WTC11 (cell line): ENCODE data around the gene WDR54. TPM values are rescaled to one million over a fixed set of nuclear protein-coding genes. Genes with fewer than 3 reads are reported as not detected.

Source experiments
- AR ChIP-seq: fragments of 250-450 bp; sonication (Bioruptor Pico); IDR thresholded peaks from 2 replicates; pipeline ENCODE4 v1.9.0; 2021; ENCODE audit warnings: mild to moderate bottlenecking
- ARID4B ChIP-seq: sonication (generic); formaldehyde crosslinking; IDR thresholded peaks from 2 replicates; pipeline ENCODE4 v1.8.0; 2023; ENCODE audit warnings: missing genetic modification reagents, mild to moderate bottlenecking, borderline replicate concordance
- ATF6 ChIP-seq: sonication (generic); formaldehyde crosslinking; IDR thresholded peaks from 2 replicates; pipeline ENCODE4 v1.8.1; 2023; ENCODE audit warnings: mild to moderate bottlenecking, missing genetic modification reagents
- CDX4 ChIP-seq: fragments of 250-450 bp; sonication (Bioruptor Pico); IDR thresholded peaks from 2 replicates; pipeline ENCODE4 v1.9.0; 2021; ENCODE audit warnings: moderate library complexity, mild to moderate bottlenecking, inconsistent platforms, borderline replicate concordance
- CREM ChIP-seq: sonication (generic); formaldehyde crosslinking; IDR thresholded peaks from 2 replicates; pipeline ENCODE4 v1.8.1; 2022; ENCODE audit warnings: mild to moderate bottlenecking, missing genetic modification reagents, moderate library complexity
- CTCF ChIP-seq: fragments of 200-600 bp; IDR thresholded peaks from 2 replicates; pipeline ENCODE4 v1.8.0; 2022; ENCODE audit warnings: antibody characterized with exemption
- EMX1 ChIP-seq: fragments of 250-450 bp; sonication (Bioruptor Pico); IDR thresholded peaks from 2 replicates; pipeline ENCODE4 v1.8.0; 2021; ENCODE audit warnings: mild to moderate bottlenecking
- FOXJ3 ChIP-seq: sonication (generic); formaldehyde crosslinking; IDR thresholded peaks from 2 replicates; pipeline ENCODE4 v1.9.0; 2021; ENCODE audit warnings: missing genetic modification reagents, mild to moderate bottlenecking, borderline replicate concordance
- GRHL2 ChIP-seq: fragments of 250-450 bp; sonication (Bioruptor Pico); IDR thresholded peaks from 2 replicates; pipeline ENCODE4 v1.8.0; 2022; ENCODE audit warnings: mild to moderate bottlenecking, moderate library complexity; ENCODE audit not compliant: insufficient replicate concordance, severe bottlenecking
- HMGA2 ChIP-seq: fragments of 250-450 bp; sonication (Bioruptor Pico); IDR thresholded peaks from 2 replicates; pipeline ENCODE4 v1.4.0; 2021; ENCODE audit warnings: mild to moderate bottlenecking, moderate library complexity
- MLX ChIP-seq: sonication (generic); formaldehyde crosslinking; IDR thresholded peaks from 2 replicates; pipeline ENCODE4 v1.8.1; 2023; ENCODE audit warnings: mild to moderate bottlenecking, missing genetic modification reagents, moderate library complexity
- MXD4 ChIP-seq: fragments of 250-450 bp; sonication (Bioruptor Pico); IDR thresholded peaks from 2 replicates; pipeline ENCODE4 v1.8.0; 2021; ENCODE audit warnings: mild to moderate bottlenecking, moderate library complexity, borderline replicate concordance
- NFATC4 ChIP-seq: fragments of 250-450 bp; sonication (Bioruptor Pico); IDR thresholded peaks from 2 replicates; pipeline ENCODE4 v1.9.0; 2021; ENCODE audit warnings: mild to moderate bottlenecking
- NFYB ChIP-seq: sonication (generic); formaldehyde crosslinking; conservative IDR thresholded peaks from 2 replicates; pipeline ENCODE4 v1.8.0; 2022; ENCODE audit warnings: low read depth, missing genetic modification reagents
- SMAD3 ChIP-seq: sonication (generic); formaldehyde crosslinking; IDR thresholded peaks from 2 replicates; pipeline ENCODE4 v1.8.0; 2022; ENCODE audit warnings: missing genetic modification reagents, mild to moderate bottlenecking, borderline replicate concordance
- SMAD4 ChIP-seq: sonication (generic); formaldehyde crosslinking; IDR thresholded peaks from 2 replicates; pipeline ENCODE4 v1.8.0; 2022; ENCODE audit warnings: mild to moderate bottlenecking, missing genetic modification reagents
- ZNF219 ChIP-seq: sonication (generic); formaldehyde crosslinking; IDR thresholded peaks from 2 replicates; pipeline ENCODE4 v1.8.0; 2023; ENCODE audit warnings: missing genetic modification reagents, mild to moderate bottlenecking, borderline replicate concordance
- ZNF263 ChIP-seq: sonication (generic); formaldehyde crosslinking; IDR thresholded peaks from 2 replicates; pipeline ENCODE4 v1.8.1; 2022; ENCODE audit warnings: low read depth, mild to moderate bottlenecking, moderate library complexity, missing genetic modification reagents
- ZNF317 ChIP-seq: sonication (generic); formaldehyde crosslinking; IDR thresholded peaks from 2 replicates; pipeline ENCODE4 v1.8.1; 2023; ENCODE audit warnings: low read depth, mild to moderate bottlenecking, moderate library complexity, missing genetic modification reagents, borderline replicate concordance
- ZNF396 ChIP-seq: fragments of 250-450 bp; sonication (Bioruptor Pico); IDR thresholded peaks from 2 replicates; pipeline ENCODE4 v1.8.0; 2021; ENCODE audit warnings: mild to moderate bottlenecking, moderate library complexity, borderline replicate concordance
- ZNF532 ChIP-seq: fragments of 250-450 bp; sonication (Bioruptor Pico); IDR thresholded peaks from 2 replicates; pipeline ENCODE4 v1.9.0; 2021; ENCODE audit warnings: mild to moderate bottlenecking, borderline replicate concordance
- total RNA-seq: library from RNA; stranded (reverse); gene quantifications from 3 replicates; pipeline ENCODE4 v1.2.3, GENCODE V29; 2021

Gene WDR54
- total RNA-seq, 1 experiment from 2014 or later: 55.2 TPM

GRCh38 chr2:74441690-74442482 lies 20.4 kb downstream of the WDR54 start, which contains the start of gene RTKN (continued):
- TF ChIP-seq ATF6 (CRISPR knock-in tag): no peak
- peak; percentile 83; the same call in 1 of the 2 replicates for TF ChIP-seq ZNF219
- 0 out of 2 replicates have a peak, but pooled peaks have one; percentile 29 for TF ChIP-seq SMAD3
- no peak for TF ChIP-seq MXD4 (CRISPR knock-in tag)
- TF ChIP-seq SMAD4 (CRISPR knock-in tag): no peak
- no peak for TF ChIP-seq HMGA2 (CRISPR knock-in tag)
- TF ChIP-seq AR (CRISPR knock-in tag): no peak
- no peak for TF ChIP-seq NFYB
- no peak for TF ChIP-seq ZNF532
- TF ChIP-seq ARID4B (CRISPR knock-in tag): 0 out of 2 replicates have a peak, but pooled peaks have one; percentile 57
- TF ChIP-seq GRHL2 (CRISPR knock-in tag): no peak
- no peak for TF ChIP-seq EMX1
- no peak for TF ChIP-seq NFATC4 (CRISPR knock-in tag)
- TF ChIP-seq MLX (CRISPR knock-in tag): no peak
- TF ChIP-seq ZNF396 (CRISPR knock-in tag): no peak
- TF ChIP-seq CDX4 (CRISPR knock-in tag): no peak
- TF ChIP-seq CREM: 0 out of 2 replicates have a peak, but pooled peaks have one; percentile 59
- TF ChIP-seq ZNF317 (CRISPR knock-in tag): no peak
- TF ChIP-seq ZNF263 (CRISPR knock-in tag): no peak
- TF ChIP-seq FOXJ3: no peak
- no peak for TF ChIP-seq CTCF
